ENCODE results near the gene PLPP2.

GRCh38 chr19:335486-336066 lies 44.4 kb upstream of the PLPP2 start:
- TF ChIP-seq CTCF (optimal IDR thresholded peaks at IDR 0.05 in 1 of 3, IDR thresholded peaks at IDR 0.05 in 1 of 3, conservative IDR thresholded peaks at IDR 0.05 in 1 of 3; ENCODE audit: extremely low read depth in 1 of 3, insufficient read depth in 2 of 3, low read length in 3 of 3) (no peak), EZH2 (IDR thresholded peaks at IDR 0.05; ENCODE audit: low read length) (no peak)
